Measurements from ENCODE around the gene CLDN34. TPM values are rescaled to one million over a fixed set of nuclear protein-coding genes. Genes with fewer than 3 reads are reported as not detected.

CLDN34 gene
- total RNA-seq, 1 experiment from 2014 or later: not detected

- Mint-ChIP-seq H3K36me3 (ENCODE audit: insufficient read depth, unreplicated experiment) (no peaks in the 10 kb centered on the region), H3K4me3 (ENCODE audit: unreplicated experiment) (no peak overlapping the region), H3K9me3 (ENCODE audit: unreplicated experiment) (no peaks in the 10 kb centered on the region), H3K27ac (ENCODE audit: unreplicated experiment) (no peak overlapping the region), H3K4me1 (ENCODE audit: low read depth, unreplicated experiment) (no peaks in the 10 kb centered on the region), H3K27me3 (ENCODE audit: insufficient read depth, unreplicated experiment) (no peaks in the 10 kb centered on the region)
- intact Hi-C loops (cut with micrococcal nuclease; ENCODE audit: unreplicated experiment): no loop called here
- POLR2A ChIA-PET: no interaction called here
- H3K27me3 ChIP-seq (replicated peaks; ENCODE audit: control insufficient read depth, insufficient read depth, low read length): no peaks in the 10 kb centered on the region
- no peak overlapping the region for H3K4me3 ChIP-seq (ENCODE audit: low read depth, low read length)
- no peaks in the 10 kb centered on the region for H3K9me3 ChIP-seq
- BruUV-seq (replicated peaks): no TSS peak
- no peaks in the 10 kb centered on the region for H3K36me3 ChIP-seq (ENCODE audit: control insufficient read depth, insufficient read depth, low read length)
- CTCF ChIA-PET: interaction anchor here (1.3 kb wide), 1 partner anchor 128 kb away, joined by 3 read pairs; no protein-coding TSS in a partner anchor
- no peak for TF ChIP-seq CTCF (IDR thresholded peaks at IDR 0.05; ENCODE audit: insufficient read depth in 1 of 2, low read depth in 1 of 2, low read length in 1 of 2, severe bottlenecking in 1 of 2, unreplicated experiment in 1 of 2)
- peaks cover 4% of the 10 kb centered on the region; the same call in 1 of the 2 replicates for H3K4me1 ChIP-seq
- DNase-seq: no peak
Observed at GRCh38 chrX:9992061-9992460, 24.9 kb downstream of the CLDN34 start.

DNA sequence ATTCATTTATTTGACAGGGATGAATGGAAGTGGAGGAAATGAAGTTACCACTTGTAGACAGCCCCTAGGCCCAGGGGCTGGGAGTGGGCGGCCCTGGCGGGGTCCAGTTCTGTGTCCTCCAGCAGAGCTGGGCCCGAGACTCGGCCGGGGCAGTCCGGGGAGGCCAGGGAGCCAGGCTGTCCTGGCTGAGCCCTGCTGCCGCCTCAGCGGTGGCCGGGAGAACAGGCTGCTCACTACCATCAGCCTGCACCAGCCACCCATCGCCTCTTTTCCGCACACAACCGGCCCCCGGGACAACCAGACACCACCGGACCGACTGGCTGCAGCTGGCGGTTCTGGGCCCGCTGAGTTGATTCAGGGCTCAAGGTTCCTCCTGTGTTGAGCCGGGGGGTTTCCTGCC lies 25.6 kb downstream of the CLDN34 start:
- no peak overlapping the region for H3K27ac Mint-ChIP-seq (ENCODE audit: unreplicated experiment)
- H3K4me3 Mint-ChIP-seq (ENCODE audit: unreplicated experiment): no peak overlapping the region
- H3K4me1 Mint-ChIP-seq (ENCODE audit: low read depth, unreplicated experiment): peaks cover 5% of the 10 kb centered on the region
- TF ChIP-seq CTCF (IDR thresholded peaks at IDR 0.05; ENCODE audit: insufficient read depth in 1 of 2, low read depth in 1 of 2, low read length in 1 of 2, severe bottlenecking in 1 of 2, unreplicated experiment in 1 of 2): no peak
- Histone ChIP-seq H3K36me3 (ENCODE audit: control insufficient read depth, insufficient read depth, low read length) (no peaks in the 10 kb centered on the region), H3K9me3 (no peaks in the 10 kb centered on the region), H3K4me3 (ENCODE audit: low read depth, low read length) (no peak overlapping the region), H3K27me3 (replicated peaks; ENCODE audit: control insufficient read depth, insufficient read depth, low read length) (no peaks in the 10 kb centered on the region), H3K4me1 (peaks cover 7% of the 10 kb centered on the region; the same call in 1 of the 2 replicates)
- H3K27me3 Mint-ChIP-seq (ENCODE audit: insufficient read depth, unreplicated experiment): no peaks in the 10 kb centered on the region
- BruUV-seq (replicated peaks): no TSS peak
- POLR2A ChIA-PET: no interaction called here
- CTCF ChIA-PET: no interaction called here
- intact Hi-C loops (cut with micrococcal nuclease; ENCODE audit: unreplicated experiment): no loop called here
- no peak for DNase-seq
- H3K9me3 Mint-ChIP-seq (ENCODE audit: unreplicated experiment): no peaks in the 10 kb centered on the region
- H3K36me3 Mint-ChIP-seq (ENCODE audit: insufficient read depth, unreplicated experiment): no peaks in the 10 kb centered on the region

GRCh38 chrX:9995855-9996339 lies 28.7 kb downstream of the CLDN34 start:
- no peaks in the 10 kb centered on the region for H3K36me3 Mint-ChIP-seq (ENCODE audit: insufficient read depth, unreplicated experiment)
- no peak overlapping the region for H3K4me3 ChIP-seq (ENCODE audit: low read depth, low read length)
- H3K27me3 Mint-ChIP-seq (ENCODE audit: insufficient read depth, unreplicated experiment): no peaks in the 10 kb centered on the region
- peak; percentile 85 to 87 for TF ChIP-seq CTCF (IDR thresholded peaks at IDR 0.05; ENCODE audit: insufficient read depth in 1 of 2, low read depth in 1 of 2, low read length in 1 of 2, severe bottlenecking in 1 of 2, unreplicated experiment in 1 of 2)
- DNase-seq: peak; percentile 74 to 82
- POLR2A ChIA-PET: no interaction called here
- peaks cover 7% of the 10 kb centered on the region for H3K4me1 Mint-ChIP-seq (ENCODE audit: low read depth, unreplicated experiment)
- no TSS peak for BruUV-seq (replicated peaks)
- H3K27ac Mint-ChIP-seq (ENCODE audit: unreplicated experiment): no peak overlapping the region
- no peaks in the 10 kb centered on the region for H3K36me3 ChIP-seq (ENCODE audit: control insufficient read depth, insufficient read depth, low read length)
- no peaks in the 10 kb centered on the region for H3K9me3 ChIP-seq
- intact Hi-C loops (cut with micrococcal nuclease; ENCODE audit: unreplicated experiment): loop anchor here (1.0 to 5.0 kb wide), 4 partner anchors 8 to 123 kb away; no protein-coding TSS in a partner anchor
- no peaks in the 10 kb centered on the region for H3K9me3 Mint-ChIP-seq (ENCODE audit: unreplicated experiment)
- no peaks in the 10 kb centered on the region for H3K27me3 ChIP-seq (replicated peaks; ENCODE audit: control insufficient read depth, insufficient read depth, low read length)
- CTCF ChIA-PET: no interaction called here
- H3K4me1 ChIP-seq: peaks cover 7% of the 10 kb centered on the region; the same call in 1 of the 2 replicates
- no peak overlapping the region for H3K4me3 Mint-ChIP-seq (ENCODE audit: unreplicated experiment)

Measured in Caco-2 (cell line).